MCF 10A (cell line): ENCODE data around the gene LRRIQ4. TPM values are rescaled to one million over a fixed set of nuclear protein-coding genes. Genes with fewer than 3 reads are reported as not detected.

Experiments used
- BruUV-seq: library from RNA; stranded (reverse); fragments of 400-500 nt; replicated peaks from 2 replicates; lab custom pipeline; 2021; lab: Mats Ljungman, UMichigan
- CTCF ChIA-PET: fragments of 300-600 bp; sonication (Branson Sonifier 250); formaldehyde crosslinking; extraction: SDS; loops from one replicate; lab custom pipeline; 2021; ENCODE audit warnings: antibody characterized with exemption, inconsistent platforms; lab: Yijun Ruan, JAX
- POLR2A ChIA-PET: fragments of 300-600, 350-650 bp; sonication (Branson Sonifier 250); formaldehyde crosslinking; extraction: SDS; loops from one replicate; lab custom pipeline; 2020; ENCODE audit warnings: antibody characterized with exemption, inconsistent platforms; lab: Yijun Ruan, JAX
- DNase-seq: peaks from one replicate; pipeline ENCODE4 v3.0.0-alpha.2; 2018; ENCODE audit not compliant: unreplicated experiment
- H3K27ac Mint-ChIP-seq: one replicate; pipeline ENCODE4 v1.8.0; 2022; ENCODE audit warnings: mild to moderate bottlenecking, low read depth, mixed read lengths; ENCODE audit not compliant: unreplicated experiment
- H3K27me3 Mint-ChIP-seq: one replicate; pipeline ENCODE4 v1.8.0; 2022; ENCODE audit warnings: mixed read lengths; ENCODE audit not compliant: insufficient read depth, unreplicated experiment
- H3K36me3 Mint-ChIP-seq: one replicate; pipeline ENCODE4 v1.8.0; 2022; ENCODE audit warnings: mild to moderate bottlenecking, moderate library complexity, mixed read lengths; ENCODE audit not compliant: insufficient read depth, unreplicated experiment
- H3K4me1 Mint-ChIP-seq: one replicate; pipeline ENCODE4 v1.8.0; 2022; ENCODE audit warnings: mixed read lengths; ENCODE audit not compliant: insufficient read depth, unreplicated experiment
- H3K4me3 Mint-ChIP-seq: one replicate; pipeline ENCODE4 v1.8.0; 2022; ENCODE audit warnings: mild to moderate bottlenecking, moderate library complexity, mixed read lengths; ENCODE audit not compliant: unreplicated experiment
- H3K9me3 Mint-ChIP-seq: one replicate; pipeline ENCODE4 v1.8.0; 2022; ENCODE audit warnings: mixed read lengths; ENCODE audit not compliant: unreplicated experiment
- CTCF ChIP-seq: fragments of 200-600 bp; IDR thresholded peaks from one replicate; pipeline ENCODE4 v1.8.0; 2022; ENCODE audit warnings: antibody characterized with exemption, mild to moderate bottlenecking; ENCODE audit not compliant: unreplicated experiment
- intact Hi-C: fragments of 100-400 bp; cut with micrococcal nuclease; formaldehyde crosslinking; loops from 2 replicates; pipeline ENCODE4 v1.14.1; 2022
- total RNA-seq: library from RNA; stranded (reverse); gene quantifications from 2 replicates; pipeline ENCODE4 v1.2.3, GENCODE V29; 2022

The LRRIQ4 gene
- total RNA-seq, 1 experiment from 2014 or later = not detected

DNA sequence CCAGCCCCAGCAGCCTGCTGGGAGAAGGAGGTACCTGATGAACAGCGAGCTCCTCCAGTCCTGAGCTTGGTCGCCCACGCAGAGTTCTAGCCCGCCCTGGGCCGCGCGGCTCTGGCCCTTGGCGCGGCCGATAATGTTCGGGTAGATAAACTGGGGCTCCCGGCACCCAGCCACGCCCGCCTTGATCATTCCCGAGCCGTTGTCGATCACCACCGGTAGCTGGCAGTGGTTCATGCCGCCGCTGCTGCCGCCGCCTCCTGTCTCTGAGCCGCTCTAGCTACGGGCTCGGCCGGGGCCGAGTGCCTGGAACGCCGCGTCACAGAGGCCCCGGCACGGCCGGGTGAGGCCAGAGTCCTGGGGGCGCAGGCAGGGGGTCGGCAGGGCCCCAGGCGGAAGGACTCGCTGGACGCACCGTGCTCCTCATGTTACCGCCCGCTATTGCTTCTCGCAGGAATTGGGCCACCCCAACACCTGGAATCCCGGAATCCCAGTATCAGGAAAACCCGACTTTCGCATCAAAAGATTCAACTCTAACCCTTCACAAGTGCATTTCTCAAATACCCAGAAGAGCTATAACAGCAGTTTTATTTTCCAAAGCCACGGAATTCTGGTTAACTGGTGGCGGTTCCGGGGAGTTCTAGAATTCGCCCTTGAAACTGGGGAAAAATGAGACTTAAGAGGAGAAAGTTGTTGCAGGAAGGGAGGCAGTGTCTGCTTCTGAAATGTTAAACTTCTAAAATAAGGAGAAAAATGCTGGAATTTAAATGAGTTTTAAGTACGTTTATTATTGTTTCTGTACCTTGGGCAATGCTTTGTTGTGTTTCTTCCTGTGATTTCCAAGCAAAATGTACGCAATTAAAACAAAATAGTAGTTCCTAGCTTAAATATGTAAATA is 43.1 kb upstream of the LRRIQ4 start, which contains the start of gene ACTRT3:
Gene ACTRT3 (minus strand): TSS at position 275 of the 895 bp plus-strand sequence. CDS start 41 bp downstream, at position 234.
- no TSS peak for BruUV-seq
- H3K27me3 Mint-ChIP-seq = no peaks in the 10 kb centered on the region
- H3K4me3 Mint-ChIP-seq = peak within 1 kb of the TSS; percentile 80
- CTCF ChIA-PET = interaction anchor here (0.6 to 1.6 kb wide), 4 partner anchors 9 to 1454 kb away, joined by 3 to 4 read pairs (median 3); no protein-coding TSS in a partner anchor
- peak within 1 kb of the TSS; percentile 96 for H3K27ac Mint-ChIP-seq
- H3K9me3 Mint-ChIP-seq = no peaks in the 10 kb centered on the region
- POLR2A ChIA-PET = interaction anchor here (0.6 to 1.4 kb wide), 9 partner anchors 10 to 1674 kb away, joined by 3 to 7 read pairs (median 3); partner anchors contain the start of gene GOLIM4
- peaks cover 36% of the 10 kb centered on the region for H3K36me3 Mint-ChIP-seq
- TF ChIP-seq CTCF = no peak
- DNase-seq = peak; percentile 73
- intact Hi-C loops = loop anchor here (5.0 kb wide), 2 partner anchors 622 to 1043 kb away; no protein-coding TSS in a partner anchor
- H3K4me1 Mint-ChIP-seq = peaks cover 7% of the 10 kb centered on the region

DNA sequence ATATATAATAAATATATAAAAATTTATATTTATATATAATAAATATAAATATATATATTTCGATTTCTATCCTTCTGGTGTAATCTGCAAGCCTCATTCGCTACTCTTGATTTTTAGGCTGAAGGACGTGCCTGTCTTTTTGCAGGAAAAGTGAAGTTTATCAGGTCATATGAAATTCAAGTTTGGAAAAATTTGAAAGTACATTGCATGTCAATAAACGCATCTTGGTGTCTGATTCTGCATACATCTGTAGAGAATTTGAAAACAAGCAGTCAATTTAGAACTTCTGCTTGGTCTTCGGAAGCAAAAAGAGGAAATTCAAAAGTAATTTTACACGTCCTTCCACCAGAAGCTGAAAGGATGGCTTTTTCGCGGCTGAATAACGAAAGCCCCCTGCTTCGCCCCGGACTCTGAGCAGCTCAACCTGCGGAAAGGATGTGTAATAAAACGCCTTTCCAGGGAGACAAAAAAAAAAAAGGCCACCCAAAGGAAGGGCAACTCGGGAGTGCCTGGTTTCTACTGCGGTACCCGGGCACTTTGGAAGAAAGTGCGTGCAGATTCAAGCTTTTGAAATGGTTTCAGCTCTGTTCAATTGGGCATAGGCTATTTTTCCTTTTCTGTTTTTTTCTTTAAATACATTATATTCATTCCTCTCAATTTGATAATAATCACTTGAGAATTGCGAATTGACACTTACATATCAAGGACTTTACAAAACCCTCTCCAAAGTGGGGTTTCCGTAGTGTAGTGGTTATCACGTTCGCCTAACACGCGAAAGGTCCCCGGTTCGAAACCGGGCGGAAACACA is 41.0 kb upstream of the LRRIQ4 start:
- H3K4me1 Mint-ChIP-seq = peaks cover 4% of the 10 kb centered on the region
- BruUV-seq = no TSS peak
- peak; percentile 82 for DNase-seq
- CTCF ChIA-PET = interaction anchor here (0.6 to 1.0 kb wide), 7 partner anchors 70 to 749 kb away, joined by 3 to 6 read pairs (median 3); no protein-coding TSS in a partner anchor
- intact Hi-C loops = loop anchor here (2.0 to 5.0 kb wide), 3 partner anchors 195 to 1041 kb away; partner anchors contain the start of gene SEC62
- H3K27ac Mint-ChIP-seq = peak overlapping the region; percentile 99
- no peaks in the 10 kb centered on the region for H3K9me3 Mint-ChIP-seq
- no peaks in the 10 kb centered on the region for H3K27me3 Mint-ChIP-seq
- H3K36me3 Mint-ChIP-seq = peaks cover 49% of the 10 kb centered on the region
- no peak for TF ChIP-seq CTCF
- POLR2A ChIA-PET = interaction anchor here (0.7 to 3.5 kb wide), 11 partner anchors 9 to 685 kb away, joined by 3 to 50 read pairs (median 6); partner anchors contain the start of genes PRKCI, SEC62 and TERC
- peak overlapping the region; percentile 94 for H3K4me3 Mint-ChIP-seq

DNA sequence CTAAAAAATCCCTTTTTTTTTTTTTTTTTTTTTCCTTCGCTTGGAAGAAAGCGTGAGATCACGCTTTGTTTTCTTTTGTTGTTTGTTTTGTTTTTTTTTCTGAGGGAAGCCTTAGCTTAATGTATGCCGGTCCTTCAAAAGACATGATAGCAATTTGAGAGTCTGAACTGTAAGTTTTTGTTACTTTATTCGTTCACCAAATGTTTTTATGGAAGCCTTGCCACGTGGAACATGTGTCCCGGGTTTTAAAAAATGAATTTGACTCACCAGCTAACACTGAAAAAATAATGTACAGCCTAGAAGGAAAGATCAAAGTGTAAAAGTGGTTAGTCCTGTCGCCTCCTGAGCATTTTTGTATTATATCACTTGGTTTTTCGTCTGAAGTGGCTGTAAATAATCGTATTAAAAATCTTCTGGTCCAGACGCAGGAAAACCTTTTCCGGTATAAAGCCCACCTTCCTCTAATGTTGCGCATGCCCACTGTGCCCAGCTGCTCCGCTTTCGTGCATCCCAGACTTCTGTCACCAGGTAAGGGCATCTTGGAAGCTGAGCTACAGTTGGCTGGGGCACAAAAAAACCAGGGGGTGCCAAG is 40.3 kb upstream of the LRRIQ4 start:
- H3K4me1 Mint-ChIP-seq = peaks cover 4% of the 10 kb centered on the region
- no TSS peak for BruUV-seq
- peaks cover 51% of the 10 kb centered on the region for H3K36me3 Mint-ChIP-seq
- intact Hi-C loops = loop anchor here (2.0 to 5.0 kb wide), 3 partner anchors 194 to 1040 kb away; partner anchors contain the start of gene SEC62
- POLR2A ChIA-PET = interaction anchor here (0.6 to 3.5 kb wide), 20 partner anchors 10 to 1683 kb away, joined by 3 to 50 read pairs (median 5); partner anchors contain the start of genes PRKCI, SEC62 and TERC
- H3K4me3 Mint-ChIP-seq = peak overlapping the region; percentile 94
- peak; percentile 85 for DNase-seq
- peak overlapping the region; percentile 99 for H3K27ac Mint-ChIP-seq
- H3K27me3 Mint-ChIP-seq = no peaks in the 10 kb centered on the region
- no peaks in the 10 kb centered on the region for H3K9me3 Mint-ChIP-seq
- TF ChIP-seq CTCF = no peak
- CTCF ChIA-PET = interaction anchor here (0.6 to 2.5 kb wide), 12 partner anchors 9 to 745 kb away, joined by 3 to 14 read pairs (median 3); partner anchors contain the start of gene TERC
